Measurements from ENCODE around the gene PLCH1. TPM values are rescaled to one million over a fixed set of nuclear protein-coding genes. Genes with fewer than 3 reads are reported as not detected.

The PLCH1 gene
- polyA plus RNA-seq, 1 experiment: 0.04 TPM

GRCh38 chr3:155609586-155609985 lies 135.3 kb downstream of the PLCH1 start:
- H3K27me3 ChIP-seq (ENCODE audit: control insufficient read depth, insufficient read depth, low read length): no peaks in the 10 kb centered on the region
- no peaks in the 10 kb centered on the region for H3K9me3 ChIP-seq (ENCODE audit: control insufficient read depth, insufficient read depth, low read length)
- no peak overlapping the region for H3K27ac ChIP-seq (ENCODE audit: low read depth, low read length)
- ChIA-PET POLR2A (no interaction called here), CTCF (interaction anchor here (0.8 to 1.2 kb wide), 2 partner anchors 92 to 228 kb away, joined by 3 to 4 read pairs; no protein-coding TSS in a partner anchor)
- TF ChIP-seq, protein P1, sequence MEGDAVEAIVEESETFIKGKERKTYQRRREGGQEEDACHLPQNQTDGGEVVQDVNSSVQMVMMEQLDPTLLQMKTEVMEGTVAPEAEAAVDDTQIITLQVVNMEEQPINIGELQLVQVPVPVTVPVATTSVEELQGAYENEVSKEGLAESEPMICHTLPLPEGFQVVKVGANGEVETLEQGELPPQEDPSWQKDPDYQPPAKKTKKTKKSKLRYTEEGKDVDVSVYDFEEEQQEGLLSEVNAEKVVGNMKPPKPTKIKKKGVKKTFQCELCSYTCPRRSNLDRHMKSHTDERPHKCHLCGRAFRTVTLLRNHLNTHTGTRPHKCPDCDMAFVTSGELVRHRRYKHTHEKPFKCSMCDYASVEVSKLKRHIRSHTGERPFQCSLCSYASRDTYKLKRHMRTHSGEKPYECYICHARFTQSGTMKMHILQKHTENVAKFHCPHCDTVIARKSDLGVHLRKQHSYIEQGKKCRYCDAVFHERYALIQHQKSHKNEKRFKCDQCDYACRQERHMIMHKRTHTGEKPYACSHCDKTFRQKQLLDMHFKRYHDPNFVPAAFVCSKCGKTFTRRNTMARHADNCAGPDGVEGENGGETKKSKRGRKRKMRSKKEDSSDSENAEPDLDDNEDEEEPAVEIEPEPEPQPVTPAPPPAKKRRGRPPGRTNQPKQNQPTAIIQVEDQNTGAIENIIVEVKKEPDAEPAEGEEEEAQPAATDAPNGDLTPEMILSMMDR (IDR thresholded peaks at IDR 0.05; ENCODE audit: low read depth, low read length): no peak
- H3K4me3 ChIP-seq (ENCODE audit: low read depth, low read length): no peak overlapping the region
- no peak for DNase-seq (ENCODE audit: low read depth, low spot score)

- Histone ChIP-seq H3K9me3 (ENCODE audit: control insufficient read depth, insufficient read depth, low read length) (no peaks in the 10 kb centered on the region), H3K27me3 (ENCODE audit: control insufficient read depth, insufficient read depth, low read length) (no peaks in the 10 kb centered on the region), H3K27ac (ENCODE audit: low read depth, low read length) (no peak overlapping the region), H3K4me3 (ENCODE audit: low read depth, low read length) (no peak overlapping the region)
- TF ChIP-seq, protein P1 (IDR thresholded peaks at IDR 0.05; ENCODE audit: low read depth, low read length): no peak
- ChIA-PET CTCF (no interaction called here), POLR2A (no interaction called here)
- DNase-seq (ENCODE audit: low read depth, low spot score): no peak
These were observed 136.5 kb downstream of the PLCH1 start for GRCh38 chr3:155608228-155608920.

GRCh38 chr3:155607761-155608160 lies 137.1 kb downstream of the PLCH1 start:
- Histone ChIP-seq H3K27ac (ENCODE audit: low read depth, low read length) (no peak overlapping the region), H3K4me3 (ENCODE audit: low read depth, low read length) (no peak overlapping the region), H3K27me3 (ENCODE audit: control insufficient read depth, insufficient read depth, low read length) (no peaks in the 10 kb centered on the region), H3K9me3 (ENCODE audit: control insufficient read depth, insufficient read depth, low read length) (no peaks in the 10 kb centered on the region)
- no peak for DNase-seq (ENCODE audit: low read depth, low spot score)
- CTCF ChIA-PET: no interaction called here
- TF ChIP-seq, protein P1 (IDR thresholded peaks at IDR 0.05; ENCODE audit: low read depth, low read length): no peak
- POLR2A ChIA-PET: no interaction called here

DNA sequence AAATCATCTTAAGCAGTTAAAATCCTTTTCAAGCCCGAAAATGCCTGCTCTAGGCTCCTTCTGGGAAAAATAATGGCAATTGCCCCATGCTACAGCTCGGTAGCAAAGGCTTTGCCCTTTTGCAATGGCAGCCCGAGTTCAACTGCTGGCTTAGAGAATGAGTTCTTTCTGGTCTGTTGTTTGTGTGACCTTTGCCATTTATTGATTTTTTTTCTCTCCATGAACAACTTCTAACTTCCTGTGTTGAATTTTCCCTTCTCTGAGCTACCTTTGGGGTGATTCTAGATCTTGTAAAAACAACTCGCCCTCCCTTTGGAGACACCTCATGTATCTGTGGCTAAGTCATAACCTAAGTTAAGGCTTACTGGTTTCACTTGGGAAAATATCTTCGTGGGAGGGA lies 139.3 kb downstream of the PLCH1 start:
- ChIA-PET POLR2A (no interaction called here), CTCF (no interaction called here)
- Histone ChIP-seq H3K9me3 (ENCODE audit: control insufficient read depth, insufficient read depth, low read length) (no peaks in the 10 kb centered on the region), H3K27me3 (ENCODE audit: control insufficient read depth, insufficient read depth, low read length) (no peaks in the 10 kb centered on the region), H3K27ac (ENCODE audit: low read depth, low read length) (no peak overlapping the region), H3K4me3 (ENCODE audit: low read depth, low read length) (no peak overlapping the region)
- TF ChIP-seq, protein P1 (IDR thresholded peaks at IDR 0.05; ENCODE audit: low read depth, low read length): no peak
- DNase-seq (ENCODE audit: low read depth, low spot score): no peak

DNA sequence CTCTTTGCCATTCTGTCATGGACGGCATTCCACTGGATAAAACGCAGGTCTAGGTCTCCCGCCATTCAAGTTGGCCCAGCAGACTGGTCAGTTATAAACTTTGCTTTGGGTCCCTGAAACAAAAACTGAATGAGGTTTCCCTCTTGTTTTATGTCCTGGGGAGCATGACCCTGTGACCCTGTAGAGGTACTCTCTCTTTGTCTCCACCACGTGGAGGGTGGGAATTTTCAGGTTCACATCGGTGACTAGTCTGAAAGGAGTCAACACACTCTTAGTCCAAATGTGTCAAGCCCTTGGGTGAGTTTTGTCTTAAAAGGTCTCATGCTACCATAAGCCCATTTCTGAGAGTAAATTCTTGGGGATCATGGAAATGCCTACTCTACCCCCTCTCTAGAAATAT lies 139.9 kb downstream of the PLCH1 start:
- ChIA-PET CTCF (no interaction called here), POLR2A (no interaction called here)
- no peaks in the 10 kb centered on the region for H3K9me3 ChIP-seq (ENCODE audit: control insufficient read depth, insufficient read depth, low read length)
- H3K4me3 ChIP-seq (ENCODE audit: low read depth, low read length): no peak overlapping the region
- TF ChIP-seq, protein P1 (IDR thresholded peaks at IDR 0.05; ENCODE audit: low read depth, low read length): no peak
- no peak for DNase-seq (ENCODE audit: low read depth, low spot score)
- H3K27ac ChIP-seq (ENCODE audit: low read depth, low read length): no peak overlapping the region
- no peaks in the 10 kb centered on the region for H3K27me3 ChIP-seq (ENCODE audit: control insufficient read depth, insufficient read depth, low read length)
